Activated T-cell treated with anti-CD3 and anti-CD28 coated beads, Interleukin-2, amount 50 U/mL, for 48 hours (primary cell): ENCODE data around the gene RASGRF2.
A peak's percentile ranks its signal among the peaks of the same experiment; 100 is the strongest.

Experiments used
- DNase-seq, 2 experiments: peaks; one replicate each; pipeline ENCODE4 v3.0.0-alpha.2; 2020

The RASGRF2 gene

GRCh38 chr5:80956272-80956671 is 3.9 kb upstream of the RASGRF2 start:
- DNase-seq = no peak

- DNase-seq = no peak
These were observed 3.0 kb upstream of the RASGRF2 start for GRCh38 chr5:80957031-80957761.

GRCh38 chr5:80958616-80959015 is 1.5 kb upstream of the RASGRF2 start:
- no peak for DNase-seq

- DNase-seq = no peak
These were observed 1.0 kb upstream of the RASGRF2 start for GRCh38 chr5:80959138-80959537.

DNA sequence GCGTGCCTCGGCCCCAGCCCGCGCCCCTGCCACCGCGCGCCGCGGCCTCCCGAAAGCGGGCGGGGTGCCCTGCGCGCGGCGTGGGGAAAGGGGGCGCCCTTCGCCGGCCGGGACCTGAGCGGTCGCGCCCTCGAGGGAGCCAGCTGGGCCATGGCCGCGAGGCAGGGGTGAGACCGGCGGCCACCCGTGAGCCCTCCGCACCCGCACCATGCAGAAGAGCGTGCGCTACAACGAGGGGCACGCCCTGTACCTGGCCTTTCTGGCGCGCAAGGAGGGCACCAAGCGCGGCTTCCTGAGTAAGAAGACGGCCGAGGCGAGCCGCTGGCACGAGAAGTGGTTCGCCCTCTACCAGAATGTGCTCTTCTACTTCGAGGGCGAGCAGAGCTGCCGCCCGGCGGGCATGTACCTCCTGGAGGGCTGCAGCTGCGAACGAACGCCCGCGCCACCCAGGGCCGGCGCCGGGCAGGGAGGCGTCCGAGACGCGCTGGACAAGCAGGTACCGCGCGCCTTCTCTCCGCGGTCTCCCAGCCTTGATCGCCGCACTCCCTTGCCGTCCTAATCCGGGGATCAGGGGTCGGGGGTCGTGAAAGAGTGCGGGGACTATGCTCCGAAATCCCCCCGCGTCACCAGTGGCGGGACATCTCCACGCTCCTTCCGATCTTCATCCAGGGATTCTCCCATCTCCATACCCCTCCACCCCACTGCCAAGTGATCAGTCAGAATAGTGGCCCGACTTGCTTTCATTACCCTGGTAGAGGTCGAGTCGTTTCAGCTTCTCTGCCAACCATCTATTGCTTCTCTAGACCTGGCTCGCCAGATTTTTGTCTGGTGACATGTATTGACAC is 590 bp downstream of the RASGRF2 start:
- DNase-seq = peak; percentile 70 to 72

GRCh38 chr5:80961376-80962281 is 1.5 kb downstream of the RASGRF2 start:
- DNase-seq = peak; percentile 55 to 65

DNA sequence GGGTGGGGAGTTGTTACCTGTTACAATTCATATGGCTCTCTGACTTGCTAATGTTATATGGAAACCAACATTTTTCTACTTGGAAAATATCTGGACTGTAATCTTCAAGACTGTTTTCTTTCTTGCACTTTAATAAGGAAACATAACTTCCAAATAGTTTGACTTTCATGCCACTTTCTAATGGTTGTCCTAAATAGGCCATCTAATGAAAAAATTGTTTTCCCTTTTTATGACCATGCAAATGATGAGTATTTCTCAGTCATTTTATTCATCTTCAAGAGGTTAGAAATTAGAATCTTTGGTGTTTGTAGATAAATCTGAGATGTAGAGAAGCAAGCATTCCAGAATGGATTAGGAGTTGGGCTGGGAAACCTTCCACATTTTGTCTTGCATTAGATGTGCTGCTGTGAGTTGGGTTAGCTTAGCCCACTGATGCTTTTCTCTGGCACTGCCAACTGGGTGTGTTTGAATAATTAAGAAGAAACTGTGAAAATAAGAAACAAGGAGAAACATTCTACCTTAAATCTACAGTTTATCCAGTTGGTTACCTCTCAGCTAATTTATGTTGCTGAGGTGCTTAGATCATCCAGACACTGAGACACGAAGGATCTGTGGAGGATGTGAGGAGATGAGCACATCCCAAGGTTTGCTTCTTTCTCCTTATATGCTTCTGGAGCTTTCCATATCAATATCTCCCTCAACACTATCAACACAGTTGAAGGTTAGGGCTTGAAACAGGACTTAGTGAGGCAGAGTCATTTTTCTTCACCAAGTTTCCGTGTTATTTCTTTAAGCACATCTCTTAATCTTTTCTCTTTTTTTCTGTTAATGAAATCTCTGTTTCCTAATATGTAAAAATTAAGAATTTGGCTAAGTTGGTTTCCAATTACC is 2.7 kb downstream of the RASGRF2 start:
- no peak for DNase-seq

DNA sequence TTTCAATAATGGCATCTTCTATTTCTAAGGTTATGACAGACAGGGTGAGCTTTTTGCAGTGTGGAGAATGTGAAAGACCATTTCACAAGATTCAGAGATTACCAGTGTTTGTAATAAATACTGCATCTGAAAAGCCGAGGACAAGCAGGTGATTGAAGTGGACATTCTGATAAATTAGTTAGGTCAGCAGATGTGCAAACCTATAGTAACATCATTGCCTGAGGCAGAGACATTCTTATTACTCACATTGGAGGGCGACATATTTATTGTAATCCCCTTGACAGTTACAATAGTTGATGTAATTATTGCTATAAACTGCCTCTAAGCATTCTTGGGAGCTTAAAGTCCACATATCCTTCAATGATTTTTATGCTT is 3.3 kb downstream of the RASGRF2 start:
- DNase-seq = no peak

- no peak for DNase-seq
These were observed 3.9 kb downstream of the RASGRF2 start for GRCh38 chr5:80963966-80964481.

DNA sequence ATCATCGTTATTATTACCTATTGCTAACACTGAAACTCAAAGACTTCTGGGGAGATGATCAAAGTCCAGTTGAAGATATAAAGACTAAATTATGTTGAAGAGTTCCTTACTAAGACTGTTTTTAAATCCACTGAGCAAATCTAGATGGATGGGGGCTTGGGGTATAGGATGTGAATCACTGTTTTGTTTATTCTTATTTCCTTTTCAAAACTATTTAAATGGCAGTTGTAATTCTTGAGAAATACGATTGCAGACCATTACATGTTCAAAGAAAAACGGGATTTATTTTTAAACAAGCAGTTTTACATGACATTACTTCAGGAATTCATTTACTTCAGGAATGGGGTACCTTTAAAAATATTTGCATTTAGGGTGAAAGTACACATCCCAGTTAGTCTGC is 4.3 kb downstream of the RASGRF2 start:
- no peak for DNase-seq

GRCh38 chr5:80964919-80965318 is 4.8 kb downstream of the RASGRF2 start:
- no peak for DNase-seq

DNA sequence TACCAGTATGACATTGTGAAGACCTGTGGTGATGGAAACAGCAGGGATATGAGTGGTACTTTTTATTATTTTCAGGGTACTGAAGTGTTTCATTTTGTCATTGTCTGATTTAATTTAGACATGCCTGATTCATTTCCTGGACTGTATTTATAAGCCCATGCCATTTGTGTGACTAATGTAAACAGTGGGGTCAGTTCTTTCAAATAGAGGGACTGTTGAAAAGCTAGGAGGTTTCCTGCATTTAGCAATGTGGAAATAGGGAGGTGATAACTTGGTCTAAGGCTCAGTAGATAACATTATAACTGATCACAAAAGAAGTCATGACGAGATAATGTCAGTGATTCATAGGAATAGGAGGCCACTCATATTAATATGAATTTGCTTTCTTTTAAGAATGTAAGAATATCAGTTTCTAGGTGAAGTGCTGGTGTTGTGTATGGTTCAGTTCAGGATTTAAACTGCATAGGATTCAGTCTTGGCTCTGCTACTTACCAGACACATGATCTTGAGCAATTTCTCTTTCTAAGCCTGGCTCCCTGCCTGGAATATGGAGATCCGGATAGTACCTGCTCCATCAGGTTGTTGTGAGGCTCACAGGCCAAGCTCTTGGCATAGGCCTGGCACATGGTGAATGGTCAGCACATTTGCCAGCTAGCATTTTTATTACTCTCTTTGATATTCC is 7.5 kb downstream of the RASGRF2 start:
- no peak for DNase-seq

- no peak for DNase-seq
These were observed 12.9 kb downstream of the RASGRF2 start for GRCh38 chr5:80973027-80973426.

GRCh38 chr5:80975065-80975464 is 14.9 kb downstream of the RASGRF2 start:
- DNase-seq = no peak

DNA sequence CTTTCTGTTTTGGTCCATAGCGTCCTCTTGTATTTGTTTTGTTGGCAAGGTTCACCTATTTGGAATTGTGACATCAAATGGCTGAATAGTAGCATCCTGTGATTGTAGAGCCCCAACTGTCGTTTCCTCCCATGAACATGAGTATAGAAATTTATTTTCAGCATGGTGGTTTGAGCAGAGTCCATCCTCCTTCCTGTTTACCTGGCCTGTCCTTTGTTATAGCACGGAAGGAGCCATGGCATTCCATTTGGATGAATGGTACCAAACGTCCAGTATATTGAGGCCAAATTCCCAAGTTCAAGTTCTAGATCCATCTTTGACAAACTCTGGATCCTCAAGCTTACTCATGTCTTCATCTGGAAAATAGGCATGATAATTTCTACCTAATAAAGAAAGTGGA is 16.8 kb downstream of the RASGRF2 start:
- no peak for DNase-seq

DNA sequence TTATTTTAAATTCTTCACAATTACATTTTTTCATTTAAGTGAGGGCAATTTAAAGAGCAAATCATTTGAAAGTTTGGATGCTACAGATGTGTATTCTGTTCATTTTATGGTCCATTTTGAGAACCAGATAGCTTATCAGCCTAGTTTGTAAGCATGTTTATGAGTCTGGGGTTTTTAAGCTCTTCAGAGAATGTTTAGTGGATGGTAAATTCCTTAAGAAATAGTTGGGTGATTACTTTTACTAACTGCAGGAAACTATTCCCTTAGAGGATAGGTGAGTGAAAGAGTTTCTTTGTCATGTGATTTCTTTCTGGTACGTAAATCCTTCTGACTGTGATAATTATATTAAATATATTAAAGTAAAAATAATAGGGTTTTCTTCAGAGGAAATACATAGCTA is 17.6 kb downstream of the RASGRF2 start:
- DNase-seq = no peak

DNA sequence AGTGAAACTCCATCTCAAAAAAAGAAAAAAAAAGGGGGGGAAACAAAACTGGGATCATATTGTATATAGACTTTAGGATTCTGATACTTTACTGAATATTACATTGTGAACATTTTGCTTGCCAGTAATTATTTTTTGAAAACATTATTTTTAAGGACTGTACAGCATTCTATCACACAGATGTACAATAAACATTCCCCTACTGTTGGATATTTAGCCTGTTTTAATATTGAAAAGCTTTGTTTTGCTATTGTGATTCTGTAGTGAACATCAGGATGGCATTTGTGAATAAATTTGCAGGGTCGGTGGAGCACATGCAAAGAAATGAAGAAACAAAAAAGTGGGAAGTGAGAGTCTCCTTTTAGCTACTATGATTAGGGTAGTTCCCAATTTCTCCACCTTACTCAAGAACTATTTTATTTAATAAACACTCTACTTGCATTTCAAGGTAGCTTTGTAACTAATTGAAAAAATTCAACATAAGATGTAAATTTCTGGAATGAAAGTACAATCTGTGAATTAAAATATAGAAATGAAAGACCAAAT is 18.7 kb downstream of the RASGRF2 start:
- no peak for DNase-seq

DNA sequence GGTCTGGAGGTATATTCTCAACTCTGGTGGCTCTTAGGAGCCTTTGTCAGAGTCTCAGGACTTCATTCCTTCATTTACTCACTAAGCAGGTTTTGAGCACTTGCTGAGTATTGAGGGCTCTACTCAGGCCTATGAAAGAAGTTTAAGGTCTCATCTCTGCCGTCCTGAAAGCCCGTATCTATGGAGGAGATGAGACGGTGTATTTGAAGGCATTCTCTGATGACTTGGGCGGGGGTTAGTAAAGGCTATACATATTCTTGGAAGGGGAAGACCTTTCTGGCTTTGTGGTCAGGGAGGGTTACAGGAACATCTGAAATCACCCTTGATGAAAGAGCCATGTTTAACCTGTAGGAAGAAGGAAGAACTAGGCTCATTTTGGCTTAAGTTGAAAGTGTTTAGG is 21.9 kb downstream of the RASGRF2 start:
- DNase-seq = no peak

DNA sequence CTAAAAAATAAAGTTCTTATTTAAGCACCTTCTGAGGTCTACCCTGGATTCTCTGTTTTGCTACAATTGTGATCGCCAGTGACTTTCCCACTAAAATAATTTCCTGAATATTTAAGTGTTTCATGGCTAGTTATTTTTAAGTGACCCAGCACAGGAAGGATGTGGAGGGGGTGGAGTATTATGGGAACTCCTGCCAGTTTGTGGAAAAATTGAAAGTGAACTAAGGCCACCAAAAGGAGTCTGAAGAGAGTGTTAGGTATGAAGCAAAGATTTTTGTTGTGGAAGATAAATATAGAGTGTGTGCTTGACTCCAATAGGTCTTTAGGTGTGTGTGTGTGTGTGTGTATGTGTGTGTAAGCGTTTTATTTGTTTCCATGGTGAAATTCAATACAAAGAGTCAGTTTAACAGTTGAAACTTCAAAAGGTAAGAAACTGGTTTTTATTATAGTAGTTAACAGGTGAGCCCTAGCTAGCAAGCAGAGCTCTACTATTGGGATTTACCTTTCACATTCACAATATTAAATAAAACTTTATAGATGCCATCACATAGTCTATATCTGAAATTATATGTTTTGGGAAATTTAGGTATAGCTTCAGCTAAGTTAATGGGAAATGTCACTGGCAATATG is 25.6 kb downstream of the RASGRF2 start:
- no peak for DNase-seq

DNA sequence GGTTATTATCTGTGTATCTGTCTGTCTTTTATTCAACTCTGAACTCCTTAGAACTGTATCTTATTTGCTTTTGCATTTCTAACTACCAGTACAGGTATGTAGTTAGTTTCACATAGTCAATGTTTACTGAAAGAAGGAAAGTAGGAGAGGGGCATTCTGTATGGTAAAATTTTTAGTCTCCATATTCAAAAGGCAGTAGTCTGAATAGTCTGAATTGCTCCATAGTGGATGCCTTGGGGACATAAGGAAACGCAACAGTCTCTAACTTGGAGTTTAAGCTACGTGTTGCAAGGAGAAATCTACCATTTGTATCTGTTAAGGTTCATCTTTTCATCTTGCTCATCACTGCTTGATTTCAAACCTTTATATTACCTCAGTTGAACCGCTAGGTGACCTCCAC is 26.2 kb downstream of the RASGRF2 start:
- no peak for DNase-seq
